GM18508 (cell line): ENCODE data around the gene RCE1.
A peak's percentile ranks its signal among the peaks of the same experiment; 100 is the strongest.

Experiments
- ATAC-seq: cut with Tn5 transposase; IDR thresholded peaks from one replicate; pipeline ENCODE4 v1.9.1; 2021; ENCODE audit warnings: moderate number of reproducible peaks; ENCODE audit not compliant: insufficient read depth, unreplicated experiment

Gene RCE1

DNA sequence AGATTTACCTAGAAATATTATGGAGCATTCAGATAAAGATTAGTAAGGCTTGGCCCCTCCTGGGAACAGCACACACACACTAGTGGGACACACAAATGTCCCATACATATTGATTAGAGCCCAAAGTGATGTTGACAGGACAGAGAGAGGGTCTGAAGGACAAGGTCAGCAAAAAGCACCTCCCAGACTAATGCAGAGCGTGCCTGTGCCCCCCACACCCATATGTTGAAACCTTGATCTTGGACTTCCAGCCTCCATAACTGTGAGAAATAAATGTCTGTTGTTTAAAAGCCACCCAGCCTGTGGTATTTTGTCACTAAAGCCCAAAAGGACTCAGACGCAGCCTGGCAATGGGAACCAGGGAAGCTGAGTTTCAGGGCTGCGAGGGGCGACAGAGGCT, 41.2 kb downstream of the RCE1 start:
- no peak for ATAC-seq

DNA sequence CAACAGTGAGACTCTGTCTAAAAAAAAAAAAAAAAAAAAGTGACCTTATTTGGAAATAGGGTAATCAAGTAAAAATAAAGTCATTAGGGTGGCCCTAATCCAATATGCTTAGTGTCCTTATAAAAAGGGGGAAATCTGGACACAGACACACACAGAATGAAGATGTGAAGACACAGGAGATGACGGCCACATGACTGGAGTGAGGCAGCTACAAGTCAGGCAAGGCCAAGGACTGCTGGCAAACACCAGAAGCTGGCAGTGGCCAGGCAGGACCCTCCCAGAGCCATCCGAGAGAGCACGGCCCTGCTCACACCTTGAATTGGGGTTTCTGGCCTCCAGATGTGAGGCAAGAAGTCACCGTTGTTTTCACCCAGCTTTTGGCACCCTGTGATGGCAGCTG, 42.2 kb downstream of the RCE1 start:
- ATAC-seq, result no peak

DNA sequence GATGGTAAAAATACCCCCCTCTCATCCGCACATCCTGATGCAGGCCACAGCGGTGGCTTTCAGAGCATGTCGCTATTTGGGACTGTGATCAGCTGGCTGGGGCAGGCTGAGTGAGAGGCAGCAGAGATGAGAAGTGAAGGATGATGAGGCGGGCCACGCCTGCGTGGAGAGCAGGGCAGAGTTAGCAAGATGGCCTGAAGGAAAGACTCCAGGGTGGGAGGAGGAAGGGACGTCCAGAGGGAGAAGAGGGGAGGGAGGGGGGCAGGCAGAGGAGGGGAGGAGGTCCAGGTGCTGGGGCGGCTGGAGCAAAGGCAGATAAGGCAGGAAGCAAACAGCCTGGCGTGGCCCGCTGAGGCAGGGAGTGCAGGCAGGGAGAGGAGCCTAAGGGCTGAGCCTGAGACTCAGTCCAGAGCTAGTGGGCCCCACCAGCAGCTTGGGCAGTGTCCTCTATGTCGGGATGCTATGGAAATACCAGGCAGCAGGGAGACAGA, 42.8 kb downstream of the RCE1 start:
- no peak for ATAC-seq

DNA sequence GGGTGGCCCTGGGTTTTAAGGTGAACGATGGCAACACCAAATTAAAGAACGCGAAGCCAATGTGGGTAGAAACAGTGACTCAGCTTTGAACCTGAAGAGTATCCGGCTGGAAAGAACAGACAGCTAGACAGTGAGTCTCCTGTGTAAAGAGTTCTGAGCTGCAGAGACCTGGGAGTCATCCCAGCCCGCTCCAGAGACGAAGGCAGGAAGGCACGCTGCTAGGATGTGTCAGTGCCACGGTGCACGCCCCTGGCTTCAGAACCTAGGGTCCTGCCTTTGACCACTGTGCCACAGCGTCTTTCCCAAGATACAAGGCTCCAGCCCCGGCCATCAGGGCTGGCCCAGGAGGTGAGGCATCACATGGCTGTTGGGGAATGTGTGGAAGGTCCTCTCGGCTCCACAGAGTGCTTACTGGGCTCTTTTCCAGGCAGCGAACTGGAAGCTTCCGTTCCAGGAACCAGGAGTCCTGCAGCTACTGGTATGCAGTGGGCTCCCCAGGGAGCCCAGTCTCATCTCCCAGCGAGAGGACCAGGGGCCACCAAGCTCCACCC, 43.5 kb downstream of the RCE1 start:
- ATAC-seq, result no peak

DNA sequence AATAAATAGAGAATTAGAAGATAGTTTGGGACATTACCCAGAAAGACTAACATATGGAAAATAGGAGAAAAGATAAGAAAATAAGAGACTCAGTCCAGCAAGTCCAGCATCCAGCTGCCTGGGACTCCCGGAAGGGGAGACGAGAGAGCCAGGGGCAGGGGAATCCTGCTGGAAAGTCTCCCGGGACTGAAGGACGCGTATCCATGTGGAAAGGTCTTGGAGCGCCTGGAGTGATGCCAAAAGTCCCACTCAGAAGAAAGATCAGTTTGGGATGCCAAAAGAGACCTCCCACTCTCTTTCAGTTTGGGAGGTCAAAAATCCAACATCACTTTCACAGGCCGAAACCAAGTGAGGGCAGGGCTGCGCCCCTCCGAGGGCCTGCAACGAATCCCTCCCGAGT, 44.3 kb downstream of the RCE1 start:
- ATAC-seq, result no peak

DNA sequence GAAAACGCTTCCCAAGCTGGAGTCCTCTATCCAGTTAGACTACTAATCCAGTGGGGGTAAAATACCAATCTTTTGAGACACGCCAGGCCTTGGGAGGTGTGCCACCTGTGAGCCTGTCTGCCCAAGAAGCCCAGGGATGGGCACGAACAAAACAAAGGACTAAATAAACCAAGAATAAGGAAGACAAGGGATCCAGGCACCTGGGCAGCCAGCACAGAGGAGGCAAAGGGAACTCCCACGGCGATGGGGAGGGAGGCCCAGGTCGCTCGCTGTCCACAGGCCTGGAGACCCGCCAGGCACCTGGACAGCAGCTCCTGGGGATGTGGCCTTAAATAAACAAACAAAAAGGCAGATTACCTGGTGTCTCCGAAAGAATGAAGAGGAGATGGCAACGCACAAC, 45.0 kb downstream of the RCE1 start:
- no peak for ATAC-seq

DNA sequence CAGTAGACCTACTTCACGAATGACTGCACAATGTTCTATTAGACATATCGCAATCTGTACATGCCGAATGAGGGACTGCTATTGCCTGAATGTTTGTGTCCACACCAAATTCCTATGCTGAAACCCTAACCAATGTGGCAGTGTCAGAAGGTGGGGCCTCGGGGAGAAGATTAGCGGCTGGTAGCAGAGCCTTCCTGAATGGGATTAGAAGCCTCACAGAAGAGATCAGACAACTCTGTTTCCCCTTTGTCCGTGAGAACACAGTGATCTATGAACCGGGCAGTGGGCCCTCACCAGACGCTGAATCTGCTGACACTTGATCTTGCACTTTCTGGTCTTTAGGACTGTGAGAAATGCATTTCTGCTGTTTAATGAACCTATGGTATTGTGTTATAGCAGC, 46.7 kb downstream of the RCE1 start:
- ATAC-seq, result no peak

DNA sequence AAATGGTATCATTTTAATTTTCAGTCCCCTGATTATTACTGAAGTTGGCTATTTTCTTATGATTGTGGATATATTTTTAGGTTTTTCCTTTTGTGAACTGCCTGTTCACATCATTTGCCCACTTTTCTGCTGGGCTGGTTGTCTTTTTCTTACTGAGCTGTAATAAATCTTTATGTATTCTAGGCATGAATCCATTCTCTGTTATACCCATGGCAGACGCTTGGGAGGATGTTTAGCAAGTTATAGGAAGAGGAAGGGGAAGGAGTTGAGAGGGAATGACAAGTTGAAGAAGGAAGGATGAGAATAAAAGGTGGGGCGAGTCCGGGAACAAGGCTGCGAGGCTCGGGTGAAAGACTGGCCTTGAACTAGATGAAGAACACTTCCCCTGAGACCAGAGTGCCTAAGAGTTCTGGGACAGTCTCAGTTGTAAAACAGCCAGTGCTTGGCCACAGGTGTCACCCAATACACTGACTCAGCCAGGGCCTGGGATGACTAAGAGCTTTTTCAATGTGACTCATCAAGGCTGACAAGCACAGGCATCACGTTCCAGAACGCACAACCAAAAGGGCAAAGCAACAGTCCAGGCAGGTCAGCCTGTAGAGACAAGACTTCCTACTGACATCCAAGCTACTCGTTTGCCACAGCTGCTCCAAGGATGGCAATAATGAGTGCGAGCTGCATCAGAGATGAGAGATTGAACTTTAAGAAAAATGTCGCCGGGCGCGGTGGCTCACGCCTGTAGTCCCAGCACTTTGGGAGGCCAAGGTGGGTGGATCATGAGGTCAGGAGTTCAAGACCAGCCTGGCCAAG, 48.8 kb downstream of the RCE1 start:
- peak; percentile 50 for ATAC-seq

DNA sequence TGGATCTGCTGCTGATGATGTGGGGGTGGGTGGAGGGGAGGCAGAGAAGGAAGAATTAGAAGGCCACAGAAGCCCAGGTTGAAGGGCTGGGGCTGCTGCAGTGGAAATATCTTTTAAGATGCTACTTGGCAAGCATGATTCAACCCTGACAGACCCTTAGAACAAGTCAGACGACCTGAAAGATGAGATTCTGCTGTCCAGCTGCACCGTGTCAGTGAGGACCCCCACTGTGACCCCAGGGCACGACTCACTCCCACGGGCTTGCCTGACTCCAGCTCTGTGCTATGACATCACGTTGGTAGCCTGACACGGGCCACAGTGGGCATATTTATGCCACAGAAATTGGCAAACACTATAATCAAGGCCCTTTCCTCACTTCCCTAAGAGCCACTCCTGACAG, 49.7 kb downstream of the RCE1 start:
- no peak for ATAC-seq

DNA sequence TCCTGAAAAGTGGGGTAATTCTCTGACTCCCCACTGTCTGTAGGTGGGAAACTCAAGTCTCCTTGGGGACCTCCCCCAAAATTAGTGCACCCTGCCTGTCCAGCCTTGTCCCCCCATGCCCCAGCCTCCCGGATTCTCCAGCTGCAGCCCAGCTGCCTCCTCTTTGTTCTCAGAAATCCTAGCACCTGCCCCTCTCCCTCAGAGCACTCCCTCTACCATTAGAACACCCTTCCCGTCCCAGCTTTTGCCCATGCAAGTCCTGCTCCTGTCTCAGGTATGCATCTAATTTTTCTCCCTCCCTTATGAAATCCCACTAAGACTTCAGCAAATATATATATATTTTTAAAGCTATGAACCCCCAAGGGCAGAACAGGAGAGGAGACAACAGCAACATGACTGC, 50.9 kb downstream of the RCE1 start:
- no peak for ATAC-seq
